ENCODE measurements around the gene ZNF385B. TPM values are rescaled to one million over a fixed set of nuclear protein-coding genes. Genes with fewer than 3 reads are reported as not detected.
A peak's percentile ranks its signal among the peaks of the same experiment; 100 is the strongest.

ZNF385B gene
- polyA plus RNA-seq, 1 of the 3 experiments (the other 2 are of a cell fraction): 0.16 TPM

GRCh38 chr2:179898873-179899272 is 37.5 kb upstream of the ZNF385B start:
- H3F3A ChIP-seq (replicated peaks; ENCODE audit: insufficient read depth): no peaks in the 10 kb centered on the region
- H3K27ac ChIP-seq (ENCODE audit: low read depth in 2 of 2, low read length in 1 of 2): no peak overlapping the region
- no peak overlapping the region for H3K4me2 ChIP-seq
- H4K20me1 ChIP-seq (ENCODE audit: insufficient read depth): no peaks in the 10 kb centered on the region
- TF ChIP-seq SMC3 (IDR thresholded peaks at IDR 0.05; ENCODE audit: low read depth, low read length) (peak; percentile 40; the same call in 1 of the 2 replicates), FOSL2 (IDR thresholded peaks at IDR 0.05; ENCODE audit: borderline replicate concordance, low read depth) (no peak), RAD21 (IDR thresholded peaks at IDR 0.05; ENCODE audit: low read length) (peak; percentile 62), MEF2A (IDR thresholded peaks at IDR 0.05; ENCODE audit: borderline replicate concordance, low read depth) (no peak), TCF12 (IDR thresholded peaks at IDR 0.05) (no peak), CTCF (IDR thresholded peaks at IDR 0.05) (peak; percentile 41; the same call in 1 of the 2 replicates), CHD2 (IDR thresholded peaks at IDR 0.05; ENCODE audit: low read length, partially characterized antibody) (no peak), EZH2phosphoT487 (IDR thresholded peaks at IDR 0.05; ENCODE audit: borderline replicate concordance, low read depth) (no peak), FOXM1 (IDR thresholded peaks at IDR 0.05; ENCODE audit: low read depth) (no peak), NRF1 (IDR thresholded peaks at IDR 0.05; ENCODE audit: low read depth, low read length) (no peak), MXI1 (IDR thresholded peaks at IDR 0.05; ENCODE audit: low read depth, low read length) (no peak), IRF3 (IDR thresholded peaks at IDR 0.05; ENCODE audit: low read depth, low read length) (no peak), PBX3 (IDR thresholded peaks at IDR 0.05) (no peak), USF1 (IDR thresholded peaks at IDR 0.05; ENCODE audit: borderline replicate concordance, low read depth) (no peak), TEAD4 (IDR thresholded peaks at IDR 0.05; ENCODE audit: borderline replicate concordance, insufficient read depth) (no peak)
- peak; percentile 23 for DNase-seq
- H3K9me3 ChIP-seq: no peaks in the 10 kb centered on the region
- H3K9ac ChIP-seq: no peak overlapping the region
- WGBS (ENCODE audit: low lambda C conversion rate): 76% methylated on average over 4 of the region's 4 CpGs
- CTCF ChIA-PET: interaction anchor here (0.6 to 3.1 kb wide), 24 partner anchors 8 to 418 kb away, joined by 3 to 26 read pairs (median 3); no protein-coding TSS in a partner anchor
- H3K4me3 ChIP-seq (ENCODE audit: low read depth in 2 of 2, low read length in 1 of 2): no peak overlapping the region
- H3K4me1 ChIP-seq (ENCODE audit: control insufficient read depth in 1 of 2, insufficient read depth in 2 of 2, low read depth in 1 of 2, low read length in 1 of 2): no peaks in the 10 kb centered on the region
- no peaks in the 10 kb centered on the region for H3K27me3 ChIP-seq (ENCODE audit: insufficient read depth)
- H2AFZ ChIP-seq (ENCODE audit: low read depth): no peak overlapping the region
- H3K36me3 ChIP-seq (replicated peaks in 1 of 2; ENCODE audit: control insufficient read depth in 1 of 2, insufficient read depth in 2 of 2, low read length in 1 of 2): no peaks in the 10 kb centered on the region
- no peaks in the 10 kb centered on the region for H3K79me2 ChIP-seq (ENCODE audit: insufficient read depth)
- POLR2A ChIA-PET: interaction anchor here (0.6 kb wide), 1 partner anchor 38 kb away, joined by 3 read pairs; no protein-coding TSS in a partner anchor
- H3K9me2 ChIP-seq: no peaks in the 10 kb centered on the region
